Stimulated activated CD4-positive, alpha-beta T cell treated with anti-CD3 and anti-CD28 coated beads, Interleukin-15, amount 100 ng/mL, for 1 hour (primary cell): ENCODE data around the gene AGBL1.
"Not testable (repeated sequence)": the region's sequence is repeated elsewhere in the genome, so short reads cannot be mapped to it uniquely, and the experiment has no call there.

Experiments used
- DNase-seq, 2 donors: peaks; one replicate each; pipeline ENCODE4 v3.0.0-alpha.2; 2020; ENCODE audit warnings: low read depth in 1 of 2, low spot score in 1 of 2

The AGBL1 gene

GRCh38 chr15:86082619-86083380 lies 3.1 kb downstream of the AGBL1 start:
- DNase-seq, result no peak

GRCh38 chr15:86087808-86088207 lies 8.1 kb downstream of the AGBL1 start:
- DNase-seq, result no peak

- no peak for DNase-seq
These were observed 9.8 kb downstream of the AGBL1 start for GRCh38 chr15:86089422-86089821.

- no peak for DNase-seq
These were observed 22.1 kb downstream of the AGBL1 start for GRCh38 chr15:86101818-86102217.

GRCh38 chr15:86103825-86104224 lies 24.2 kb downstream of the AGBL1 start:
- DNase-seq, result no peak

GRCh38 chr15:86106306-86106705 lies 26.6 kb downstream of the AGBL1 start:
- DNase-seq, result no peak

- no peak for DNase-seq
These were observed 35.6 kb downstream of the AGBL1 start for GRCh38 chr15:86115145-86115801.

GRCh38 chr15:86121568-86122225 lies 42.0 kb downstream of the AGBL1 start:
- no peak for DNase-seq

GRCh38 chr15:86122691-86123391 lies 43.2 kb downstream of the AGBL1 start:
- not testable (repeated sequence) for DNase-seq

- no peak for DNase-seq
These were observed 46.1 kb downstream of the AGBL1 start for GRCh38 chr15:86125775-86126174.

GRCh38 chr15:86127547-86127946 lies 47.9 kb downstream of the AGBL1 start:
- DNase-seq, result no peak

GRCh38 chr15:86135041-86135440 lies 55.4 kb downstream of the AGBL1 start:
- DNase-seq, result no peak

- DNase-seq, result no peak
These were observed 57.2 kb downstream of the AGBL1 start for GRCh38 chr15:86136861-86137260.

- no peak for DNase-seq
These were observed 59.1 kb downstream of the AGBL1 start for GRCh38 chr15:86138798-86139197.

GRCh38 chr15:86139828-86140227 lies 60.2 kb downstream of the AGBL1 start:
- DNase-seq, result no peak

- no peak for DNase-seq
These were observed 75.0 kb downstream of the AGBL1 start for GRCh38 chr15:86154705-86155104.

- no peak for DNase-seq
These were observed 75.9 kb downstream of the AGBL1 start for GRCh38 chr15:86155551-86155950.

GRCh38 chr15:86157606-86158293 lies 78.1 kb downstream of the AGBL1 start:
- DNase-seq, result no peak

GRCh38 chr15:86159468-86159867 lies 79.8 kb downstream of the AGBL1 start:
- no peak for DNase-seq

GRCh38 chr15:86161250-86161649 lies 81.6 kb downstream of the AGBL1 start:
- no peak for DNase-seq

GRCh38 chr15:86162172-86162591 lies 82.5 kb downstream of the AGBL1 start:
- no peak for DNase-seq
